Measurements from ENCODE around the gene POLR2J3.
"Not testable (repeated sequence)": the region's sequence is repeated elsewhere in the genome, so short reads cannot be mapped to it uniquely, and the experiment has no call there.

DNA sequence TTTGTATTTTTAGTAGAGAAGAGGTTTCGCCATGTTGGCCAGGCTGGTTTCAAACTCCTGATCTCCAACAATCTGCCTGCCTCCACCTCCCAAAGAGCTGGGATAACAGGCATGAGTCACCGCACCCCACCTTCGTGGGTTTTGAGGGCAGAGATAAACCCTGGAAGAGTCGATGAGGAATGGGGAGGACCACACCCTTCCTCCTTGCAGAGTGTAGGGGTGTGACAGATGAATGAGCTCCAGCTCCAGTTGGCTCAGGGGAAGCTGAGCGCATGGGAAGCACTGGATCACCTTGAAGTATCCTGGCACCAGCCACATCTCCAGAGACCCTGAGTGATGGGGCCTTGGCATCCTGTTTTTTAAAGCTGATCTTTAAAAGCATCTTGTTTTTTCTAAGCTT lies 11.1 kb upstream of the POLR2J3 start:
- TF ChIP-seq ZNF384 (IDR thresholded peaks at IDR 0.05); CTBP1 (IDR thresholded peaks at IDR 0.05; ENCODE audit: borderline replicate concordance); HDGF (IDR thresholded peaks at IDR 0.05; ENCODE audit: borderline replicate concordance); SP1 (IDR thresholded peaks at IDR 0.05); FOXM1 (IDR thresholded peaks at IDR 0.05; ENCODE audit: borderline replicate concordance); NFRKB (IDR thresholded peaks at IDR 0.05); FOXK2 (IDR thresholded peaks at IDR 0.05); FOXA1 (IDR thresholded peaks at IDR 0.05); SUZ12 (IDR thresholded peaks at IDR 0.05); LEF1 (IDR thresholded peaks at IDR 0.05; ENCODE audit: borderline replicate concordance): not testable (repeated sequence)
- TF ChIP-seq, protein P1, sequence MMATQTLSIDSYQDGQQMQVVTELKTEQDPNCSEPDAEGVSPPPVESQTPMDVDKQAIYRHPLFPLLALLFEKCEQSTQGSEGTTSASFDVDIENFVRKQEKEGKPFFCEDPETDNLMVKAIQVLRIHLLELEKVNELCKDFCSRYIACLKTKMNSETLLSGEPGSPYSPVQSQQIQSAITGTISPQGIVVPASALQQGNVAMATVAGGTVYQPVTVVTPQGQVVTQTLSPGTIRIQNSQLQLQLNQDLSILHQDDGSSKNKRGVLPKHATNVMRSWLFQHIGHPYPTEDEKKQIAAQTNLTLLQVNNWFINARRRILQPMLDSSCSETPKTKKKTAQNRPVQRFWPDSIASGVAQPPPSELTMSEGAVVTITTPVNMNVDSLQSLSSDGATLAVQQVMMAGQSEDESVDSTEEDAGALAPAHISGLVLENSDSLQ (IDR thresholded peaks at IDR 0.05): not testable (repeated sequence)

All from HEK293T (cell line).